Muscle layer of colon (tissue), 2 donors: ENCODE results near the gene ZHX3.

Experiments
- H3K27ac ChIP-seq: one replicate; pipeline ENCODE4 v1.7.0; 2013; ENCODE audit warnings: low read depth, mild to moderate bottlenecking, low read length, moderate library complexity
- H3K27me3 ChIP-seq, 2 donors: one replicate each; pipeline ENCODE4 v1.7.0; 2013; ENCODE audit warnings: low read length in 2 of 2, mild to moderate bottlenecking in 2 of 2; ENCODE audit not compliant: insufficient read depth in 2 of 2, control insufficient read depth in 1 of 2
- H3K36me3 ChIP-seq: one replicate; pipeline ENCODE4 v1.7.0; 2013; ENCODE audit warnings: mild to moderate bottlenecking, low read length; ENCODE audit not compliant: insufficient read depth
- H3K4me1 ChIP-seq: one replicate; pipeline ENCODE4 v1.7.0; 2013; ENCODE audit warnings: mild to moderate bottlenecking, low read length; ENCODE audit not compliant: insufficient read depth
- H3K4me3 ChIP-seq, 2 donors: one replicate each; pipeline ENCODE4 v1.7.0; 2013; ENCODE audit warnings: low read length in 2 of 2, low read depth in 1 of 2, mild to moderate bottlenecking in 1 of 2, moderate library complexity in 1 of 2
- H3K9ac ChIP-seq: one replicate; pipeline ENCODE4 v1.7.0; 2013; ENCODE audit warnings: low read length
- H3K9me3 ChIP-seq: one replicate; pipeline ENCODE4 v1.7.0; 2013; ENCODE audit warnings: mild to moderate bottlenecking, low read length
- donor health status: abdominal sarcoma.
- donor health status: Adenocarcinoma of cecum.

Gene ZHX3

GRCh38 chr20:41131594-41132387 is 185.7 kb downstream of the ZHX3 start:
- no peaks in the 10 kb centered on the region for H3K27me3 ChIP-seq
- no peaks in the 10 kb centered on the region for H3K36me3 ChIP-seq

More at GRCh38 chr20:41131594-41132387, 185.7 kb downstream of the ZHX3 start:
- Histone ChIP-seq H3K4me1 (peaks cover 6% of the 10 kb centered on the region), H3K9me3 (no peaks in the 10 kb centered on the region), H3K27ac (no peak overlapping the region), H3K4me3 (no peak overlapping the region), H3K9ac (no peak overlapping the region)
